Measurements from ENCODE around the gene LGSN.
"Not testable (repeated sequence)": the region's sequence is repeated elsewhere in the genome, so short reads cannot be mapped to it uniquely, and the experiment has no call there.

The LGSN gene

DNA sequence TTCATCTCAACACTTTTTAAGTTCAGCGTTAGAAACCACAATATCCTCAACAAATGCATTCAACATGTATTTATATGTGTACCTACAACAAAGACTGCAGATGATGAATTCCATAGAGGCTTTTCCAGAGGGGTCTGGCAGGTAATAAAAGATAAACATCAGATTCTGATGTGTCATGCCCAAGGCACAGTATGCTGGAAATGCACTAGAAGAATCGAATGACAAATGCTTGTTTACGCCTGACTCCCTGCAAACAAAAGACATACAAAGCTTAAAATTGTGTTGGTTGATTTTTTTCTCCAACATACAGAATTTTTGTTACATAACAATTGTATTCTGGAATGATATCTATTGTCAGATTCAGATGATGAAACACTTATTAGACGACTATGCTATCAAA, at the start of gene LGSN:
Gene LGSN, minus strand, starts transcription at position 45 of the 400 bp plus-strand sequence. Its CDS starts 40 bp downstream, at position 5.
- no peak for DNase-seq

DNA sequence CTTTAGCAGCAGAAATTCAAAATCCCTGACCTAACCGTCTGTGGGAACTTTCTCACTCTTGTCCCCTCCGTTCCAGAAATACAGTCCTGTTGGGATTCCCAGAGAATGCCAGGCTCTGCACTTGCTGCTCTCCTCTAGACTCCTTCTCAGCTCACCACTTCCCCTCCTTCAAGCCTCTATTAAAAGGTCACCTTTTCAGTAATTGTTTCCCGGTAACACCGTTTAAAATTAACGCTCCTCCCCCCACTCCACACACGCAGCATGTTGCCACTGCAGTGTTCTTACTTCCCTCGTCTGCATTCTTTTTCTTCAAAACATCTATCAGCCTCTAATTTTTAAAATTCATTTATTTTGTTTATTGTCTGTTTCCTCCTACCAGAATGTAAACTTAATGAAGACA, 48.6 kb upstream of the LGSN start:
- DNase-seq, result no peak

DNA sequence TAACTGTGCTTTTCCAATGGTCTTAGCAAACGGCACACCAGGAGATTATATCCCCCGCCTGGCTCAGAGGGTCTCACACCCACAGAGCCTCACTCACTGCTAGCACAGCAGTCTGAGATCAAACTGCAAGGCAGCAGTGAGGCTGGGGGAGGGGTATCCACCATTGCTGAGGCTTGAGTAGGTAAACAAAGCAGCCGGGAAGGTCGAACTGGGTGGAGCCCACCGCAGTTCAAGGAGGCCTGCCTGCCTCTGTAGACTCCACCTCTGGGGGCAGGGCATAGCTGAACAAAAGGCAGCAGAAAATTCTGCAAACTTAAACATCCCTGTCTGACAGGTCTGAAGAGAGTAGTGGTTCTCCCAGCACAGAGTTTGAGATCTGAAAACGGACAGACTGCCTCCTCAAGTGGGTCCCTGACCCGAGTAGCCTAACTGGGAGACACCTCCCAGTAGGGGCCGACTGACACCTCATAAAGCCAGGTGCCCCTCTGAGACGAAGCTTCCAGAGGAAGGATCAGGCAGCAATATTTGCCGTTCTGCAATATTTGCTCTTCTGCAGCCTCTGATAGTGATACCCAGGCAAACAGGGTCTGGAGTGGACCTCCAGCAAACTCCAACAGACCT, 42.8 kb upstream of the LGSN start:
- DNase-seq, result not testable (repeated sequence)

- DNase-seq, result not testable (repeated sequence)
Observed at GRCh38 chr6:63357384-63357783, 37.6 kb upstream of the LGSN start.

- no peak for DNase-seq
Observed at GRCh38 chr6:63355632-63356031, 35.8 kb upstream of the LGSN start.

DNA sequence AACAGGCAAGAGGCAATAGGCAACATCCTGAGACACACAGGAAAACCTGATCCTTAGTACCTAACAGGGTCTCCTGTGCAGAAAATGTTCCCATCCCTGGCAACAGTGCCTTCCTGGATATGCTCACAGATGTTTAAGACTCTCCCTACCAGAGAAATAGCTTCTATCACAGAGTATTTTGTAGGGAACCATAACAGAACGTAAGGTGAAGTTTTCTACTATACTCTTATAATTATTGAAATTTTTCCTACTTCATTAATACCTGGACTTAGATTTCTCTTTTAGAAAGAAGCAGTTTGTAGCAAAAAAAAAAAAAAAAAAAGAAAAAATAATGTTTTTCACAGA, 33.5 kb upstream of the LGSN start:
- DNase-seq, result no peak

DNA sequence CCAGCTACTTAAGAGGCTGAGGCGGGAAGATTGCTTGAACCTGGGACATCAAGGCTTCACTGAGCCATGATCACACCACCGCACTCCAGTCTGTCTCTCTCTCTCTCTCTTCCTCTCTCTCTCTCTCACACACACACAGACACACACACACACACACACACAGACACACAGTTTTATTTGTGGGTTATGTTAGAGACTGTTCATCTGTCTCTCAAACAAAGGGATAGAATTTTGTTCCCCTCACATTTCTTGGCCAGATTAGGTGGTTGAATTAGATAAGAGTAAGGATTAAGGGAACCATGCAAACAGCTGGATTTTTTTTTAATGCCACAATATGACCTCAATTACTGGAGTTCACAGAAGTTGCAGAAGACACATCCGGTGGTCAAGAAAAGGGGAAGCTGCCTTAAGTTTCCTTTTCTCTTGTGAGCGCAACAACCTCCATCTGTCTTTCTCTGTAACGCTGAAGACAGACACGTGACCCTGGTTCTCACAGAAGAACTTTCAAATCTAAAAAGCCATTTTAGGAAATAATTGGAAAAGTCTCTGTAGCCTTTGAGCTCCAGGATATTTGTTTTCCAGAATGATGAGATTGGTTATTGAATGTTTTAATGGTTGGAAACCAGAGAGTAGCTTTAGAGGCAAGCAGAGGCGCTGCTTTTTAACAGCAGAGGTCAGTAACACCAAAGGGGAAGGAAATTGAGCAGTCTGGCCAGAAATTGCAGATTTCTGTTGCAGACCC, 32.9 kb upstream of the LGSN start:
- no peak for DNase-seq

- no peak for DNase-seq
Observed at GRCh38 chr6:63352069-63352543, 32.3 kb upstream of the LGSN start.

DNA sequence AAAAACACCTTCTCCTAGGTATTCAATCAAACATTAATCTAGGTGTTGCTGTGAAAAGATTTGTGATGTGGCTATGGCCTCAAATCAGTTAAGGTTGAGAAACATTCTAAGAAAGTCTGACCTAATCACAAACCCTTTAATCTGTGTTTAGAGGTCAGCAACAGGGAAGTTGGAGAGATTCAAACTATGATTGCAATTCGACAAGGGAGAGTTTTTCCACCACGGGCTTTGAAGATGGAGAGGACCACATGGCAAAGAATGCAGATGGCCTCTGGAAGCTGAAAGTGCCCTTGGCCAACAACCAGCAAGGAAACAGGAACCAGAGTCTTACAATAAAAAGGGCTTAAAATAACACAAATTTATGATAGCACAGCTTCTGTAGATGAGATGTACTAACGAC, 29.6 kb upstream of the LGSN start:
- no peak for DNase-seq

DNA sequence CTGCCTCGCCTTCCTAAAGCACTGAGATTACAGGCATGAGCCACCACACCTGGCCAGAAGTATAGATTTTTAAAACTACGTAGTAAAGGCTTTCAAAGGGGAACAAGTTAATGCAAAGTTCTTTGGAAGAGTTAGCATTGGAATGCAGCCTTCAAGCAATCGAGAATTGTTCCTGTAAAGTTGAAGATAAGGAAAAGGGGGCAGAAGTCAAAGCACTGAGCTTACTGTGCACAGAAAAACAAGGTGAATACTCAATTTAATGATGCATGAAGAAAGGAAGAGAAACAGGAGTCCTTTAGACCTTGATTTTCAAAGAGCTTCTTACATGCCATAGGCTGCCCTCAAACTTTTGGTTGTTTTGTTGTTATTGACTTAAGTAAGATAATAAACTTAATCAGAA, 29.1 kb upstream of the LGSN start:
- no peak for DNase-seq

- DNase-seq, result no peak
Observed at GRCh38 chr6:63347599-63347998, 27.8 kb upstream of the LGSN start.

- no peak for DNase-seq
Observed at GRCh38 chr6:63346217-63346835, 26.5 kb upstream of the LGSN start.

DNA sequence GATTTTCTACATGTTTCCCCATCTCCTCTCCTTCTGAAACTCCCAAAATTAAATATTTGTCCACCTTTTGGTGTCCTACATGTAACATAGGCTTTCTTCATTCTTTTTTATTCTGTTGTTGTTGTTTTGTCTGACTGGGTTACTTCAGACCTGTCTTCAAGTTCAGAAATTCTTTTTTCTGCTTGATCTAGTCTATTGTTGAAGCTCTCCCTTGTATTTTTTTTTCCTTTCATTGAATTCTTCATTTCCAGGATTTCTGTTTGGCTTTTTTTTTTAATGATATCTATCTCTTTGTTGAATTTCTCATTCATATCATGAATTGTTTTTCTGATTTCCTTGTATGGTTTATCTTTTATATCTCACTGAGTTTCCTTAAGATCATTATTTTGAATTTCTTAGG, 20.6 kb upstream of the LGSN start:
- DNase-seq, result no peak

DNA sequence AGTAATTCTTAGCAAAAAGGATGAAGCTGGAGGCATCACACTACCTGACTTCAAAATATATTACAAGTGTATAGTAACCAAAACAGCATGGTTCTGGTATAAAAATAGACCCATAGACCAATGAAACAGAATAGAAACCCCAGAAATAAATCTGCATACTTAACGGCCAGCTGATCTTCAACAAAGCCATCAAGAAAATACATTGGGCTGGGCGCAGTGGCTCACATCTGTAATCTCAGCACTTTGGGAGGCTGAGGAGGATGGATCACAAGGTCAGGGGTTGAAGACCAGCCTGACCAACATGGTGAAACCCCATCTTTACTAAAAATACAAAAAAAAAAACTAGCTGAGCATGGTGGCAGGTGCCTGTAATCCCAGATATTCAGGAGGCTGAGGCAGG, 14.9 kb upstream of the LGSN start:
- not testable (repeated sequence) for DNase-seq

DNA sequence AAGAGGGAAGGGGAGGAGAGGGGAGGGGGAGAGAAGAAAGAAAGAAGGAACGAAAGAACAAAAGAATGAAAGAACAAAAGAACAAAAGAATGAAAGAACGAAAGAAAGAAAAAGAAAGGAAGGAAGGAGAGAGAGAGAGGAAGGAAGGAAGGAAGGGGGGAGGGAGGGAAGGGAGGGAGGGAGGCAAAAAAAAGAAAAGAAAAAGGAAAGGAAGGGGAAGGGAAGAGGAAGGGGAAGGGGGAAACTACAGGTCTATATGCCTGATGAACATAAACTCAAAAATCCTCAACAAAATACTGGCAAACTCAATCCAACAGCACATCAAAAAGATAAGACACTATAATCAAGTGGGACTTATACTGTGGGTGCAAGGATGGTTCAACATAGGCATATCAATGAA, 13.7 kb upstream of the LGSN start:
- no peak for DNase-seq

DNA sequence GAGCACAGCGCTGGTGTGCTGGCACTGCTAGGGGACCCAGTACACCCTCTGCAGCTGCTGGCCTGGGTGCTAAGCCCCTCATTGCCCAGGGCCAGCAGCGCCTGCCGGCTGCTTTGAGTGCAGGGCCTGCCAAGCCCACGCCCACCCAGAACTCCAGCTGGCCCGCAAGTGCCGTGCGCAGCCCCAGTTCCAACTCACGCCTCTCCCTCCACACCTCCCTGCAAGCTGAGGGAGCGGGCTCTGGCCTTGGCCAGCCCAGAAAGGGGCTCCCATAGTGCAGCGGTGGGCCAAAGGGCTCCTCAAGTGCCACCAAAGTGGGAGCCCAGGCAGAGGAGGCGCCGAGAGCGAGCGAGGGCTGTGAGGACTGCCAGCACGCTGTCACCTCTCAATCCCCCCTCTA, 6.8 kb upstream of the LGSN start:
- not testable (repeated sequence) for DNase-seq

DNA sequence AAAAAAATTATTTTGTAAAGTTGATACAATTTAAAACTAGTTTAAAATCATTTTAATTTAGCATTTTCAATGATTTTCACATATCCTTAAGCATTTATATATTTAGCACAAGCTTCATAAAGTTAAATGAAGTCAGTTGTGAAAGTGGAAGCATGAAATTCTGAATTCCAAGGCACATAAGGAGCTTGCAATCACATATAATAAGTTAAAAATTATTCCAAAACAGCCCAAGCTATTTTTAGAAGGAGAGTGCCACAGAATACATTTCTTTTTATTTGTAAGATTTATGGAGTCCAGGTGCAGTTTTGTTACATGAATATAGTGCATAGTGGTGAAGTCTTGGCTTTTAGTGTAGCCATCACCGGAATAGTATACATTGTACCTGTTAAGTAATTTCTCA, 3.2 kb upstream of the LGSN start:
- DNase-seq, result no peak

- no peak for DNase-seq
Observed at GRCh38 chr6:63321821-63322220, 2.0 kb upstream of the LGSN start.

DNA sequence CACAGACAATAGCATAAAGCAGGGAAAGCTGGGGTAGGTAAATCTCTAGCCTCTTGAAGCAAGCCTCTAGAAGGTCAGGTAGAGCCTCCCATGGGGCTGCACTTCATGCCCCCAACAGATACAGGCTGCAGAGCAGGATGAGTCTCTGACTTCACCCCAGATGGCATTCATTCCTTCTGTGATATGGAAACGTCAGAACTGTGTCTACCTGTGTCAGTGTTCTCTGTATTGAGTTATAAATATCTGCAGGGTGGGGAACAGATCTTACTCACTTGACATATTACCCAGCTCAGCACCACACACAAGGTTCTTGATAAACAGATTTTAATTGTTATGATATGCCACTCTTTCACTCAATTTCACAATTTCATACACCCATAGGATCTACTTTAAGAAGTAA, 2.1 kb downstream of the LGSN start:
- DNase-seq, result no peak

DNA sequence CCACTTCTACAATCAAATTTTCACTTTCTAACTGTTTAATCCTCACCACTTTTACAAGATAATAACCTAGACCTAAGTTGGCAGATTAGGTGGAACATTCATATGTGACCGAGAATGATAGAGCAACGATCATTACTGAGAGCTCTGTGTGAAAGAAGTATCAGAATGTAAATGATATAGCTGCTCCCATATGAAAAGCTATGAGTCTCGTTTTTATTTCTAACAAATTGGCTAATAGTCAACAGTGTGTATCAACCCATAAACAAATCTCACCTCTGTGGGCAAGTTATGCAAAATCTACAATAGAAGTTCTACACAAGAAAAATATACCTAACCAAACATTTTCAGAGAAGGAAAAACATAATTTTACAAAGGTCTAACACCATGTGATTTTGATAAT, 3.7 kb downstream of the LGSN start:
- no peak for DNase-seq

GRCh38 chr6:63313111-63313510, 6.7 kb downstream of the LGSN start:
- DNase-seq, result no peak

DNA sequence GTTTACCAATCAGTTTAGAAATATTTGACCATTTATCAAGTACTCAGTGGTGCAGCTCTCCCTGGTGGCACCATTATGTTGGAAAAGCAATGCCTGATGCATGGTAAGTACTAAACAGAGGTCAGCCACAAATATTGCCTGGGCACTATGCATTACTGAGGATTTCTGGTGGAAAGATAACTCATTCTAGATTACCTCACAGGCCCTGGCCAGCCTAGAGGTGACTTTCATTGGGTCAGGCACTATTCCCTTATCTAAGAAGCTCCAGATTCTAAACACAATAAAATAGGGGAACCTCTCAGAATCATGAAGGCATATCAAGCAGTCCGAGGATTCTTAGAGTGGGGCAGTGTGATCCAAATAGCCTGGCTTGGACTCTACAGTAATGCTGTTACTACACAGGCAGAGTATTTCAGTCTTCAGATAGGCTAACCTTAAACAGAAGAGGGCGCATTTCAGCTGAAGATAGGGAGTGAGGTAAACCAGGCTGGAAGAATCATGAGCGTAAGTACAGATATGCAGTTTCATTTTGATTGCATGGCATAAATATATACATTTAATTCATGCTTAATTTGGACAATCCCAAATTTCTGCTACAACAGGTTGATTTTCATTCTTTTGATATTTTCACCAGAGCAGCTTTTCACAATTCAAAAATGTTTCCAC, 12.1 kb downstream of the LGSN start:
- no peak for DNase-seq

- DNase-seq, result no peak
Observed at GRCh38 chr6:63306420-63306819, 13.4 kb downstream of the LGSN start.

- no peak for DNase-seq
Observed at GRCh38 chr6:63305277-63305676, 14.5 kb downstream of the LGSN start.
